ENCODE results near the gene ISG15. TPM values are rescaled to one million over a fixed set of nuclear protein-coding genes. Genes with fewer than 3 reads are reported as not detected.
A peak's percentile ranks its signal among the peaks of the same experiment; 100 is the strongest.
"Not testable (repeated sequence)": the region's sequence is repeated elsewhere in the genome, so short reads cannot be mapped to it uniquely, and the experiment has no call there.

Gene ISG15
- total RNA-seq, 1 donor from 2014 or later: 22.3 TPM

- TF ChIP-seq, protein P1, sequence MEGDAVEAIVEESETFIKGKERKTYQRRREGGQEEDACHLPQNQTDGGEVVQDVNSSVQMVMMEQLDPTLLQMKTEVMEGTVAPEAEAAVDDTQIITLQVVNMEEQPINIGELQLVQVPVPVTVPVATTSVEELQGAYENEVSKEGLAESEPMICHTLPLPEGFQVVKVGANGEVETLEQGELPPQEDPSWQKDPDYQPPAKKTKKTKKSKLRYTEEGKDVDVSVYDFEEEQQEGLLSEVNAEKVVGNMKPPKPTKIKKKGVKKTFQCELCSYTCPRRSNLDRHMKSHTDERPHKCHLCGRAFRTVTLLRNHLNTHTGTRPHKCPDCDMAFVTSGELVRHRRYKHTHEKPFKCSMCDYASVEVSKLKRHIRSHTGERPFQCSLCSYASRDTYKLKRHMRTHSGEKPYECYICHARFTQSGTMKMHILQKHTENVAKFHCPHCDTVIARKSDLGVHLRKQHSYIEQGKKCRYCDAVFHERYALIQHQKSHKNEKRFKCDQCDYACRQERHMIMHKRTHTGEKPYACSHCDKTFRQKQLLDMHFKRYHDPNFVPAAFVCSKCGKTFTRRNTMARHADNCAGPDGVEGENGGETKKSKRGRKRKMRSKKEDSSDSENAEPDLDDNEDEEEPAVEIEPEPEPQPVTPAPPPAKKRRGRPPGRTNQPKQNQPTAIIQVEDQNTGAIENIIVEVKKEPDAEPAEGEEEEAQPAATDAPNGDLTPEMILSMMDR (conservative IDR thresholded peaks at IDR 0.05): no peak
- peaks cover 58% of the 10 kb centered on the region for H3K27me3 Mint-ChIP-seq (ENCODE audit: low read depth)
- H3K9me3 Mint-ChIP-seq: no peaks in the 10 kb centered on the region
- H3K27ac Mint-ChIP-seq (ENCODE audit: unreplicated experiment): no peak overlapping the region
- H3K4me1 Mint-ChIP-seq: no peaks in the 10 kb centered on the region
- peaks cover 3% of the 10 kb centered on the region for H3K36me3 Mint-ChIP-seq (ENCODE audit: low read depth)
- no peak overlapping the region for H3K4me3 Mint-ChIP-seq
- no peak for DNase-seq (ENCODE audit: low read depth, low spot score)
These were observed 28.2 kb upstream of the ISG15 start for GRCh38 chr1:985126-985525.

DNA sequence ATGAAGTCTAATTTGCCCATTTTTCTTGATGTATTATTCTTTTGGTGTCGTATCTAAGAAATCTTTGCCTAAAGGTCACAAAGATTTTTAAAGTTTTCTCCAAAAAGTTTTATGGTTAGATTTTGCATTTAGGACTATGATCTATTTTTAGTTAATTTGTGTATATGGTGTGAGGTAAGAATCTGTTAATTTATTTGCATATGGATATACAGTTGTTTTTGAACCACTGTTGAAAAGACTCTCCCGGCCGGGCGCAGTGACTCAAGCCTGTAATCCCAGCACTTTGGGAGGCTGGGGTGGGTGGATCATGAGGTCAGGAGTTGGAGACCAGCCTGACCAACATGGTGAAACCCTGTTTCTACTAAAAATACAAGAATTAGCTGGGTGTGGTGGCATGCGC lies 25.2 kb upstream of the ISG15 start:
- not testable (repeated sequence) for H3K4me1 Mint-ChIP-seq; H3K4me3 Mint-ChIP-seq; H3K27ac Mint-ChIP-seq (ENCODE audit: unreplicated experiment); H3K9me3 Mint-ChIP-seq; DNase-seq (ENCODE audit: low read depth, low spot score); H3K36me3 Mint-ChIP-seq (ENCODE audit: low read depth)
- H3K27me3 Mint-ChIP-seq (ENCODE audit: low read depth): peaks cover 69% of the 10 kb centered on the region

GRCh38 chr1:991275-991674 lies 22.0 kb upstream of the ISG15 start:
- H3K27me3 Mint-ChIP-seq (ENCODE audit: low read depth): peaks cover 60% of the 10 kb centered on the region
- not testable (repeated sequence) for H3K4me3 Mint-ChIP-seq; H3K9me3 Mint-ChIP-seq; H3K4me1 Mint-ChIP-seq; H3K36me3 Mint-ChIP-seq (ENCODE audit: low read depth); H3K27ac Mint-ChIP-seq (ENCODE audit: unreplicated experiment); DNase-seq (ENCODE audit: low read depth, low spot score)

DNA sequence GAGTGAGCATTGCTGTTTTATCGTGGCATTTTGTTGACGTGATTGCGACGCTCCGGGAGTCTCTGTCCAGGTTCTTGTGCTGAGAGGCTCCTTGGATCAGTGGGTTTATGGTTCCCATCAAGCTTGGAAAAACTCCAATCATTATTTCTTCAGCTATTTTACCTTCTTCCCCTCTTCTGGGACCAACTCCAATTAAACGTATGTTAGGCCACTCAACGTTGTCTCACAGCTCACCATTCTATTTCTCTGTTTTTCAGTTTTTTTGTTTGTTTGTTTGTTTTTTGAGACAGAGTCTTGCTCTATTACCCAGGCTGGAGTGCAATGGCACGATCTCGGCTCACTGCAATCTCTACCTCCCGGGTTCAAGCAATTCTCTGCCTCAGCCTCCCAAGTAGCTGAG lies 21.4 kb upstream of the ISG15 start:
- Mint-ChIP-seq H3K27ac (ENCODE audit: unreplicated experiment) (no peak overlapping the region), H3K27me3 (ENCODE audit: low read depth) (peaks cover 58% of the 10 kb centered on the region), H3K4me1 (peaks cover 8% of the 10 kb centered on the region), H3K4me3 (no peak overlapping the region), H3K36me3 (ENCODE audit: low read depth) (peaks cover 6% of the 10 kb centered on the region), H3K9me3 (peaks cover 3% of the 10 kb centered on the region)
- no peak for DNase-seq (ENCODE audit: low read depth, low spot score)
- TF ChIP-seq, protein P1 (conservative IDR thresholded peaks at IDR 0.05): no peak

DNA sequence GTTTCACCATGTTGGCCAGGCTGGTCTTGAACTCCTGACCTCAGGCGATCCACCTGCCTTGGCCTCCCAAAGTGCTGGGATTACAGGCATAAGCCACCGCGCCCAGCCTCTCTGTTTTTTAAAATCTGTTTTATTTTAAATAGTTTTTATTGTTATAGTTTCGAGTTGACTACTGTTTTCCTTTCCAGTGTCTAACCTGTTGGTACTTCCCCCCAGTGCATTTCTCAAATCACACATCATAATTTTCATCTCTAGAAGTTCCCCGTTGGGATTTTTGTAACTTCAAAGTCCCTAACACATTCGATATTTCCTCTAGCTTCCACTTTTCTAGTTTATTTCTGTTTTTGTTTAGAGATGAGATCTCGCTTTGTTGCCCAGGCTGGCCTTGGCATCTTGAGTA lies 20.9 kb upstream of the ISG15 start:
- H3K27me3 Mint-ChIP-seq (ENCODE audit: low read depth): peaks cover 61% of the 10 kb centered on the region
- H3K4me1 Mint-ChIP-seq: peaks cover 8% of the 10 kb centered on the region
- DNase-seq (ENCODE audit: low read depth, low spot score): no peak
- H3K27ac Mint-ChIP-seq (ENCODE audit: unreplicated experiment): no peak overlapping the region
- H3K4me3 Mint-ChIP-seq: no peak overlapping the region
- peaks cover 6% of the 10 kb centered on the region for H3K36me3 Mint-ChIP-seq (ENCODE audit: low read depth)
- H3K9me3 Mint-ChIP-seq: peaks cover 3% of the 10 kb centered on the region
- TF ChIP-seq, protein P1 (conservative IDR thresholded peaks at IDR 0.05): no peak

DNA sequence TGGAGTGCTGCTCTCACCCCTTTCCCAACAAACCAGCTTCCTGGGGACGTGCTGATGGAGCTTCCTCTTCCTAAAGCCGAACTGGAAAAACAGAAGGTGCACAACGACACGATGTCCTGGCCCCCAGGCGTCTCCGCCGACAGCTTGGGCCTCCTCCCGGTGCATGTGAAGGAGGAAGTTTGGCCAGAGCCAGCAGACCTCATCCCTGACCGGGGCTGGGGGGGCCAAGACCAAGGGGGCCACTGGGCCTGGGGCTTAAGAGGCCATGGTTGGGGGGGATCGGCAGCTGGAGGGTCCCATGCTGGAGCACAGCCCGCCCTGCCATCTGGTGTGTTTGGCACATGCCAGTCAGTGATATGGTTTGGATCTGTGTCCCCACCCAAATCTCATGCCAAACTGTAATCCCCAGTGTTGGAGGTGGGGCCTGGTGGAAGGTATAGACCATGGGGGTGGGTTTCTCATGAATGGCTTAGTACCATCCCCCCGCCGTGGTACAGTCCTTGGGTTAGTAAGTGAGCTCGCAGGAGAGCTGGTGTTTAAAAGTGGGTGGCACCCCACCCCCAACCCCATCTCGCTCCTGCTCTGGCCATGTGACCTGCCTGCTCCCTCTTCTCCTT lies 19.8 kb upstream of the ISG15 start:
- Mint-ChIP-seq H3K27ac (ENCODE audit: unreplicated experiment) (no peak overlapping the region), H3K36me3 (ENCODE audit: low read depth) (peaks cover 6% of the 10 kb centered on the region), H3K4me3 (no peak overlapping the region), H3K9me3 (peaks cover 3% of the 10 kb centered on the region), H3K27me3 (ENCODE audit: low read depth) (peaks cover 56% of the 10 kb centered on the region), H3K4me1 (peaks cover 8% of the 10 kb centered on the region)
- DNase-seq (ENCODE audit: low read depth, low spot score): no peak
- TF ChIP-seq, protein P1 (conservative IDR thresholded peaks at IDR 0.05): no peak

DNA sequence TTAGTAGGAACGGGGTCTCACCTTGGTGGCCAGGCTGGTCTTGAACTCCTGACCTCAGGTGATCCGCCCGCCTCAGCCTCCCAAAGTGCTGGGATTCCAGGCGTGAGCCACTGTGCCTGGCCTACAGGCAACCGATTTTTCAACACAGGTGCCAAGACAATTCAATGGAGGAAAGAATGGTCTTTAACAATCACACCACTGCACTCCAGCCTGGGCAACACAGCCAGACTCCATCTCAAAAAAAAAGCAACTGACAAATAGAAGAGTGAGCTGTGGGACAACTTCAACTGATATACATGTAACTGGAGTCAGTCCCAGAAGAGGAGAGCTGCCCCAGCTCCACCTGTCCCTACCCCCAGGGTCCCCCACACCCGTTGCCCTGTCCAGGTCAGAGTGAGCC lies 18.8 kb upstream of the ISG15 start:
- DNase-seq (ENCODE audit: low read depth, low spot score); H3K9me3 Mint-ChIP-seq; H3K4me1 Mint-ChIP-seq; H3K27ac Mint-ChIP-seq (ENCODE audit: unreplicated experiment); H3K36me3 Mint-ChIP-seq (ENCODE audit: low read depth): not testable (repeated sequence)
- Mint-ChIP-seq H3K4me3 (peak overlapping the region; percentile 72), H3K27me3 (ENCODE audit: low read depth) (peaks cover 50% of the 10 kb centered on the region)

Measured in neural crest cell (in vitro differentiated cells).